Uterus (tissue), 2 donors: Measurements from ENCODE around the gene EXOC6.

Experiments used
- POLR2A ChIP-seq, 2 donors: fragments of 450-650 bp; IDR thresholded peaks; one replicate each; pipeline ENCODE4 v1.6.1; 2016; ENCODE audit warnings: antibody characterized with exemption in 2 of 2, mild to moderate bottlenecking in 1 of 2, moderate library complexity in 1 of 2
- TF ChIP-seq, protein P1 (sequence below), 4 experiments: fragments of 200-600 bp in 2 of 4; fragments of 450-650 bp in 2 of 4; sonication (generic) in 2 of 4; IDR thresholded peaks; one replicate each; pipeline ENCODE4 v1.5.1; 2016 to 2019; ENCODE audit warnings: antibody characterized with exemption in 4 of 4, mild to moderate bottlenecking in 2 of 4, moderate library complexity in 1 of 4

DNA sequence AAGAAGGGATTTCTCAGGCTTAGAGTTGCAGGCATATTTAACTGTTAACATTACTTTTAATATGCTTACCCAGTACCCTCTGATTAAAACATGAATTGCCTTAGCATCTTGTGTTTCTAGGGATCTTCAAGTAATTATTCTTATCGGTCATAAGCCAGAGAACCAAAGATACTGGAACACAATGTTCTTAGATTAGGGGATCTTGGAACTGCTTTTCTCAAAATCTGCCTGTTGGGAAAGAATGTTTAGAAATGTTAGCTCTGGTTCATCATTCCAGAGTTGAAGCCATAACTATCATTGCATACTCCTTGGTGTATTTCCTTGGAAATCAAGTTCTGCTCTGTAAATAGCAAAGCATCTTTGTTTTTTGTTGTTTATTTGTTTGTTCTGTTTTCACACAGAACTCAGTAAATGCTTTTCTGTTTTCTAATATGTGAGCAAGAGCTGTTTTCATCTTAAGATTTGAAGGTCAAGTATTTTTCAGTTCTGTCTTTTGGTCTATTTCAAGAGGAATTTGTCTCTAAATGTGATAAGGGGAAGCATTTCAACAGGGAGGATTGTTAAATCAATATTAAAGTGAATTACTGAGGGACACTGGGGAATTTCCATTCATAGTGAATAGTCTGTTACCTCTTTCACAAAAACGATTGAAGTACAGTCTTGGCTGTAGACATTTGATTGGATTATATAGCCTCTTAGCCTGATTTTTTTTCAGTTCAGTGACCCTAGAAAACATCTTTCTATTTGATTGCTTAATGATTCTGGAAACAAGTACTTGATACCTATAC, 109.1 kb downstream of the EXOC6 start:
- no peak for TF ChIP-seq POLR2A (IDR thresholded peaks at IDR 0.05)
- TF ChIP-seq, protein P1, sequence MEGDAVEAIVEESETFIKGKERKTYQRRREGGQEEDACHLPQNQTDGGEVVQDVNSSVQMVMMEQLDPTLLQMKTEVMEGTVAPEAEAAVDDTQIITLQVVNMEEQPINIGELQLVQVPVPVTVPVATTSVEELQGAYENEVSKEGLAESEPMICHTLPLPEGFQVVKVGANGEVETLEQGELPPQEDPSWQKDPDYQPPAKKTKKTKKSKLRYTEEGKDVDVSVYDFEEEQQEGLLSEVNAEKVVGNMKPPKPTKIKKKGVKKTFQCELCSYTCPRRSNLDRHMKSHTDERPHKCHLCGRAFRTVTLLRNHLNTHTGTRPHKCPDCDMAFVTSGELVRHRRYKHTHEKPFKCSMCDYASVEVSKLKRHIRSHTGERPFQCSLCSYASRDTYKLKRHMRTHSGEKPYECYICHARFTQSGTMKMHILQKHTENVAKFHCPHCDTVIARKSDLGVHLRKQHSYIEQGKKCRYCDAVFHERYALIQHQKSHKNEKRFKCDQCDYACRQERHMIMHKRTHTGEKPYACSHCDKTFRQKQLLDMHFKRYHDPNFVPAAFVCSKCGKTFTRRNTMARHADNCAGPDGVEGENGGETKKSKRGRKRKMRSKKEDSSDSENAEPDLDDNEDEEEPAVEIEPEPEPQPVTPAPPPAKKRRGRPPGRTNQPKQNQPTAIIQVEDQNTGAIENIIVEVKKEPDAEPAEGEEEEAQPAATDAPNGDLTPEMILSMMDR (IDR thresholded peaks at IDR 0.05): no peak
